HG03103 (cell line): ENCODE results near the gene BPIFB2.
"Not testable (repeated sequence)": the region's sequence is repeated elsewhere in the genome, so short reads cannot be mapped to it uniquely, and the experiment has no call there.

Experiments
- ATAC-seq: cut with Tn5 transposase; IDR thresholded peaks from one replicate; pipeline ENCODE4 v1.9.1; 2021; ENCODE audit warnings: low read depth; ENCODE audit not compliant: unreplicated experiment

The BPIFB2 gene

DNA sequence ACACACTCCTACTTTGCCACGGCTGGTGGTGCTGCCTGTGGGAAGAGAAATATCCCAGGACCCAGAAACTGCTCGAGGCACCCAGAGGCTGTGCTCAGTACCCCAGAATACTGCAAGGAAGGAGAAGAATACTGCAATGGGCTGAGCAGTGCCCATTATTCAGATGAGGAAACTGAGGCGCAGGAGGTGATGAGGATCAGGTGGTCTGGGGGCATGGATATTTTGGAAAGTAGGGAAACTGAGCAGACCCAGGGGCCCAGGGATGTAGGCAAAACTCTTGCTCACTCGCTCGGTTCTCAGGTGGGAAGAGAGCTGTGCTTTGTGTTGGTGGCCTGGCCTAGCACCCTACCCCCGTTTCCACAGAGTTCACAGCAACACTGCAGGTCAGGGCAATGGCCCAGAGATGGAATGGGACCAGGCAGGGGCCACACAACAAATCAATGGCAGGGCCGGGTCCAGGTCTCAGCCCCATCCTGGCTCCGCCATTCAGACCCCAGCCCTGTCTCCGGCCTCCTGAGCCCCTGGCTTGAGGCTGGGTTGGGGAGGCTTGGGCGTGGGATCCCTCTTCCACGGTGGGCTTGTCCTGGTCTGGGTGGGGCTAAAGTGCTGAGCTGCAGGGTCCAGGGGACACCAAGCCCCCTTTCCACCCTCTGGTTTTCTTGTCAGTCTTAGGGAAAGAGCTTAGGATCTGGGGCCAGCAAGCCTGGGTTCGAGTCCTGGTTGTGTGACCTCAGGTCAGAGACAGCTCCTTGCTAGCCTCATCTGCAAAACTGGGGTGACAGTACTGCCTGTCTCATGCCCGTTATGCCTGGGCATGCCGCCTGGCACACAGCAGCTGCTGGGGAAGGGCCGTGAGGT is 37.2 kb upstream of the BPIFB2 start:
- ATAC-seq, result no peak

DNA sequence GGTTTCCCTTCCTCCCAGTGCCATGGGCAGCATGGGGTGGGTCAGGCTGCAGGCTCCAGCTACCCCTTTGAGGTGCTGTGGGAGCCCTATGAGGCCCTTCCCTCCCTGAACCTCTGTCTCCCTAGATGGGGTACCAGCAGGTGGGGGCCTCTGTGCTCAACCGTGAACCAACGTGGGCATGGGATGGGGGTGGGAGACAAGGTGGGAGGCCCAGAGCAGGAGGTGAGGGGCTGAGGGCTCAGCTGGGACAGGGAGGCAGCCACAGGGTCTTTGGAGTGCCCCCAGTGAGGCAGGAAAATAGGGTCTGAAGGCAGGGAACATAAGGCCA is 36.6 kb upstream of the BPIFB2 start:
- no peak for ATAC-seq

GRCh38 chr20:32971703-32972161 is 35.8 kb upstream of the BPIFB2 start:
- ATAC-seq, result peak; percentile 8

DNA sequence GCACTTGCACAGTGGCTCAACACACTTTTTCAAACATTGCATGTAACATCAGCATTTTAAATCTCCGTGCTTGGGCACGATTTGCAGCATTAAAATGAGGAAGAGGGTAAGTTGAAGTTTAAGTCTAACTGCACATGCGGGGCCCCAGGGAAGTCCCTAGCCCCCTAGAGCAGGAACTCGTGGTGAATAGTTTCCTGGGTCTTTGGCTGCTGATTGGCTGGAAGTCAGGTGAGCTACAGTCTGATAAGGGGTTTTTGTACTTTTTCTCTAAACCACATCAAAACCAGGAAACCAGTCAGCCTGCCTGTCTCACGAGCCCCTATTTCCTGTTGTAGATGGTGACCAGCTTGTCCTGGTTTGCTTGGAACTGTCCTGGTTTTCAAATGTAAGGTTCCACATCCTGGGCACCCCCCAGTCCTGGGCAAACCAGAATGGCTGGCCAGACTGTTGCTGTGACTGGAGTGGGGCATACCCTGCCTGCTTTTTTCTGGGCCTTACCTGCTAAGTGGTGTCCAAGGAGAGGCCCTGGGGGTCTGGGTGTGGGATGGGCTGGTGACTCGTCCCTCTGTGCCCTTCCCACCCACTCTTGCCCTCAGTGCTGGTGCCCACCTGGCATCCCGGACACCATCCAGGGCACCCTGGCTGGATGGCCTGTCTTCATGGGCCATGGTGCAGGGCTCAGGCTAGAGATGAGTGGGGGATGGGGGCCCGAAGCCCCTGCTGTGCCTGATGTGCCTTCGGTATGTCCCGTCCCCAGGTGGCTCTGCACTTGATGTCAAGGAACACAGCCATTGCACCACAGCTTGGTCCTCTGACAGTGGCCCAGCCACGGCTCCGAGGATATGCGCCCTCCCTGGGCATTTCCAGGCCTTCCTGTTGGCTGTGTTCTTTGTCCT is 35.1 kb upstream of the BPIFB2 start:
- ATAC-seq, result peak; percentile 86

DNA sequence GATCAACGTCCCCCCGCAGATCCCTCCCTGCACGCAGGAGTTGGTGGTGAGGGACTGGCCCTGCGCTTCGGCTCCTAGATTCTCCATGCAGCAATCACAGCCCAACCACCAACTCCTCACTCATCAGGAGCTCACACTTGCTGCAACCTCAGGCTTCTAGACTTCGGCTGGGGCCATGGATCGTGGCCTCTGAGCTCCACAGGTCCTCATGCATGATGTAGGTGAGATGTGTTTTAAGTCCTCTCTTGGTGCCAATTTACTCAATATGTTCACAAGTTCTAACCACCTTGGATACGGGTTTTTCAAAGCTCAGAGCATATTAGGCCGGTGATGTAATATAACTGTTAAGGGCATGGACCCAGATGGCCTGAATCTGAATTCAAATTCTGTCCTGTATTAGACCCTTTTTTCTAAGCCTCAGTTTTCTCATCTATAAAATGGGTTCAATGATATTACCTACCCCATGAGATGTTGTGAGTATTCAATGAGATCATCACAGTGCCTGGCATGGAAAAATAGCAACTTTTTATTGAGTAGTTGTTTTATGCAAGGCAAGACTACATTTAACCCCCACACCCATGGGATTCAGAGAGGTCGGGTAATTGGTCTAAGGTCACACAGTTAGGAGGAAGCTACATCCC is 34.3 kb upstream of the BPIFB2 start:
- no peak for ATAC-seq

DNA sequence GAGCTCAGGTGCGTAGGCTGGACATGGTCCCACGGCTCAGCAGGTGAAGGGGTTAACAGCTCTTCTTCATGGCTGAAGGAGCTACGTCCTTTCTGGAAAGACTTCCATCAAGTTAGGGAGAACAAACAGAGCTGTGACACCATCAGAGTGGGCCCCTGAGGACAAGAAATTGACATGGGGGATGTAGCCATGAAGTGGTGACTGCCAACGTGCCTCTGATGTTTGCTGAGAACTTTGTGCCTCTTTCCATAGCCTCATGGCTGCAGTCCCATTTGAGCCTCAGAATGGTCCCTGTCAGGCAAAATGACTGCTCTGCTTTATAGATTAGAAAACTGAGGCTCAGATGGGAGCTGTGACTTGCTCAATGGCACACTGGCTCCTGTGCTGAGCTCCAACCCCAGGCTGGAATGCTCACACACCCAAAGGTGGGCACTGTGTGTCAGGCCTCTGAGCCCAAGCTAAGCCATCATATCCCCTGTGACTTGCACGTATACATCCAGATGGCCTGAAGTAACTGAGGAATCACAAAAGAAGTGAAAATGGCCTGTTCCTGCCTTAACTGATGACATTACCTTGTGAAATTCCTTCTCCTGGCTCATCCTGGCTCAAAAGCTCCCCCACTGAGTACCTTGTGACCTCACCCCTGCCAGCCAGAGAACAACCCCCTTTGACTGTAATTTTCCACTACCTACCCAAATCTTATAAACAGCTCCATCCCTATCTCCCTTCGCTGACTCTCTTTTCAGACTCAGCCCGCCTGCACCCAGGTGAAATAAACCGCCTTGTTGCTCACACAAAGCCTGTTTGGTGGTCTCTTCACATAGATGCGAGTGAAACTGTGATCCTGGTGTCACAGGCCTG is 33.1 kb upstream of the BPIFB2 start:
- not testable (repeated sequence) for ATAC-seq

DNA sequence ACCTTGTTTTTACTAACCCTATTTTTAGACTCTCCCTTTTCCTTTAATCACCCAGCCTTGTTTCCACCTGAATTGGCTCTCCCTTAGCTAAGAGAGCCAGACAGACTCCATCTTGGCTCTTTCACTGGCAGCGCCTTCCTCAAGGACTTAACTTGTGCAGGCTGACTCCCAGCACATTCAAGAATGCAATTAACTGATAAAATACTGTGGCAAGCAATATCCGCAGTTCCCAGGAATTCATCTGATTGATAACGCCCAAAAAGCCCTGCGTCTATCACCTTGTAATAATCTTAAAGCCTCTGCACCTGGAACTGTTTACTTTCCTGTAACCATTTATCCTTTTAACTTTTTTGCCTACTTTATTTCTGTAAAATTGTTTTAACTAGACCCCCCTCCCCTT is 32.4 kb upstream of the BPIFB2 start:
- ATAC-seq, result not testable (repeated sequence)

GRCh38 chr20:32975698-32976674 is 31.5 kb upstream of the BPIFB2 start:
- no peak for ATAC-seq

GRCh38 chr20:32976746-32977145 is 30.8 kb upstream of the BPIFB2 start:
- ATAC-seq, result no peak

DNA sequence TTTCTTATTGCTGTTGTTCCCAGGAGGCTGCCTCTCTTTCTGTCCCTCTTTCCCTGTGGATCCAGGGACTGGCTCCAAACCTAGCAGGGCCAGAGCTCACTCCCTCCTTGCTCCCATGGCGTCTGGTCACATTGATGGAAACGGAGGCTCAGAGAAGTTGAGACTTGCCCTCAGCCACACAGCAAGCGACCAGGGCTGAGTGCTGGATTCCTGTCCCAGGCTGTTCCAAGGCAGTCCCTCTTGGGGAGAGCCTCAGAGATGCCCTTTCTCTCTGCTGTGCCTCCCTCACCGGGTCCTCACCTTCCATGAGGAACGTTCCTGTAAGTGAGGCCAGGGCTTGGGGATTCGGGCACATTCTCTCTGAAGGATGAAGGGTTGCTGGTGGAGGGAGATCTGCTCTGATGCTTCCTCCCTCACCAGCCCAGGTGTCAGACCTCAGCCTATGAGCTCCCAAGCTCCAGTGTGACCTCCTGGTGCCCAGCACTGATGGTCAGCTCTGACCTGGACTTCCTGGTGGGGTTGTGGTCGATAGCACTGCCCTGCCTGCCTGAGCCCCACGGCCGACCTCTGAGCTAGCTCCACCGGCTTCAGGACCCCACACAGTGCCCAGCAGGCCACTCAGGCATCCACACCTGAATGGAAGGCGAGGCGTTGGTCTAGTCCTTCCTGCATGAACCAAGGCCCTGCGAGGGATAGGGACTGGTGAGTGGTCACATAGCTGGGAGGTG is 30.1 kb upstream of the BPIFB2 start:
- ATAC-seq, result no peak

DNA sequence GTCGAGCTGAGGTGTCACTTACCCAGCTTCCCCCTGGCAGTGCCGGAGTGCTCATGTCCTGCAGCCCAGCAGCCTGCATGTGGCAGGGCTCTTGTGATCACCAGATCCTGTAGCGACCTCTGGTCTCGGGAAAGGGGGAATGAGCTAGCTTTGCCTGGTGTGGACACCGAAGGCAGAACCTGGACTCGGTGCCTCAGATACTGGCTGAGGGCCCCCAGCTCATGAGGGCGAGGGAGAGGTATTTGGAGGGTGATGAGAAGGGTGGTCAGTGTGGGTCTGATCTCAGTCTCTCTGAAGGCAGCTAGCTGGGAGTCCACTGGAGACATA is 29.5 kb upstream of the BPIFB2 start:
- ATAC-seq, result no peak

DNA sequence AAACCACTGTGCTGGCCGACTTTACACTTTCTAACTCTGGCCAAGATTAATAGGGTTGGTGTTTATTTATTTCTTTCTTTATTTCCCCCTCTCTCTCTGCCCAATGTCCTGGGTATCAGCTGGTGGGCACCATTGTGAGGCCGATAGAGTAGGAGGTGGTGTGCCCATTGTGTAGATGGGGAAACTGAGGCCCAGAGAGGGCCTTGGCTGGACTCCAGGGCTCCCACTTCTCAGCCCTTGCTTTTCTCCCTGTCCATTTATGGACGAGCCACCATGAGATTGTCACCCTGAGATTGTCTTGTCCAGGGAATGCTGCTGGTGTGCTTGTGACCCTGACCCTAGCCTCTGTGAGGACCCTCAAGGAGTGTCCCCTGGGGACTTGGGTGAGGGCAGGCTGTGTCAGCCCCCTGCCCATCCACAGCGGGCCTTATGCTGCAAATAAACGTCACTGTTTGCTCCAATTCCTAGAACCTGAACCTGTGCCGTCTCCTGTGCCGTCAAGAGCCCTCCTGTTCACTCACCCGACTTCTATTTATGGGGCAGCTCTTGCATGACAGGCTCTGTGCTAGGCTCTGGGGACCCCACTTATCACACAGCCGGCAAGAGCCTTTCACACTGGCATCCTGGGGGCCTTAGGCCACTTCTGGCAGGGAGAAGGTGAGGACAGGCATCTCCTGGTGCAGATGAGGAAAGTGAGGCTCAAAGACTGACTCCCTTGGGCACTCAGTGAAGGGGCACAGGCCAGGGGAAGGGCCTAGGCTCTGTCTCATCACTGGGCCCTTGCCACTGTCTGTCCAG is 28.1 kb upstream of the BPIFB2 start:
- no peak for ATAC-seq

- no peak for ATAC-seq
Measured at GRCh38 chr20:32980131-32980941, 27.2 kb upstream of the BPIFB2 start.

DNA sequence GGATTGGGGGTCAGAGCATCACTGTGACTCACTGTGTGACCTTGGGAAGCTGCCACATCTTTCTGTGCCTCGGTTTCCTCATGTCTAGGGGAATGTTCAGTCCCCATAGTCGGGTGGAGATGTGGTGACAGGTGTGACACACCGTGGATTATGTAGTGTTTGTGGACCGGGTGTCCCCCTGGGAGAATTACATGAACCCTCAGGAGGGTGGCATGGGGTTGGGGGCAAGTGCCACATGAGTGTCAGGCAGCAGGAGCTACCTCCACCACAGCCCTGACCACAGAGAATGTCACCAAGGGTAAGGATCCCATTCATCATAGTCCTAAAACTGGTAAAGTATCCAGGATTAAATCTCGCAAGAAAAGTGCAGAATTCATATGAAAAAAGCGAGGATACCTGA is 26.5 kb upstream of the BPIFB2 start:
- no peak for ATAC-seq

DNA sequence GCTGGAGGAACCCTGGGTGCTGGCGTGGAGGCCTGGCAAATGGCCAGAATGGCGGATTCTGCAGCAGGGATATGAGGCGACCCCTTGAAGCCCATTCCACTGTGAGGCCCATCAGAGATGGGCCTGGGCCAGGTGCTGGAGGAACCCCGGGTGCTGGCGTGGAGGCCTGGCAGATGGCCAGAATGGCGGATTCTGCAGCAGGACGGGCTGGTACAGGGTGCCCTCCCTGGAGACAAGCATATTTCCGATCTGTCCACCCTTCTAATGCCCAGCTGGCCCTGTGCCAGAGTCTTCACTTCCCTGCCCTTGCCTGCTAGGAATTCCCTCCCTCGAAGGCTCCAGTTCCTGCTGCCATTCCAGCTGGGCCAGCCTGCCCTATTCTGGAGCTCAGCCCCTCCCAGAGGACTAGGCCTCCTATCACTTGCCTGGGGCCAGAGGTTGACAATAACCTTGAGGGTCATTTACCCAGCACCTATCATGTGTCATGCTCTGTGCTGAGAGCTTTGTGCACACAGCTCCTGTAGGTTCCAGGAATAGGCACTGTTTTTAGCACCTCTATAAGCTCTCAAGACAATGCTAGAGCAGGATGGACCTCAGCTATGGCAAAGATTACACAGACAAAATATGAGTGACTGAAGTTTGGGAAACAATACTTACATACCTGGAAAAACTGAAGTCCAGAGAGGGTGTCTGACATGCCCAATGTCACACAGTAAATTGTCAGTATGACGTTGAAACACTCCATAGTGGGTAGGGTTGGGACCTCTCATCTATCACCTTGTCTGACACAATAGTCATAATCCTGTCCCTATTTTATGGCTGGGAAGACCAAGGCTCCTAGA is 24.7 kb upstream of the BPIFB2 start:
- no peak for ATAC-seq

DNA sequence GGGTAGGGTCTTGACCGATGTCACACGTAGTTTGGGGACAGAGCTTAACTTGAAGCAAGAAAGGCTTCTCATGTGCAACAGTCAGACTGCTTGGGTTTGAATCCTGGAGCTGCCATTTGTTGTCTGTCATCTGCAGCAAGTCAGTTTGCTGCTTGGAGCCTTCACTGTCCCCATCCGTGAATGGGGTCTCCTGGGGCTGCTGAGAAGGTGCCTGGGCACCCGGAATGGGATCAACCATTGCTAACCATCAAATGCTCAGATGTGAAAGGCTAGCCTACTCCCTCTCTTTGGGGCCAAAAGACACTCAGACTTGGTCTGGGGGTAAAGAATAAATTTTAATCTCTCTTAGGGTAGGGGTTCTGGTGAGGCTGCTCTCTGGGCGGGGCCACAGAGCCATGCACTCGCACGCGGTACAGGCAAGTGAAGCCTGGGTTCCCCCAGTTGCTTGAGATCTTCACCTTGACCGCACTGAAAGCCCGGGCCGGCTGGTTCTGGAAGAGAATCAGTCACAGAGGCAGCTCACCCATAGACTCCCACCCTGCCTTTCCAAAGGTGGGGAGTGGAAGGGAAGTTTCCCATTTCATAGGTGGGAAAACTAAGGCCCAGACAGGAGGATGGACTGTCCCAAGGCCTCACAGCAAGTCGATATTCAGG is 23.9 kb upstream of the BPIFB2 start:
- no peak for ATAC-seq
